ENCODE measurements around the gene PANX3.

Gene PANX3

GRCh38 chr11:124622531-124623451, 11.6 kb downstream of the PANX3 start, which contains the start of gene TBRG1:
Gene TBRG1, plus strand, starts transcription at chr11:124622864. Its CDS starts 220 bp downstream, at chr11:124623084.
- peak; percentile 74 for DNase-seq

- DNase-seq: no peak
Observed at GRCh38 chr11:124623861-124624525, 12.8 kb downstream of the PANX3 start.

GRCh38 chr11:124625504-124626168, 14.4 kb downstream of the PANX3 start:
- no peak for DNase-seq

- no peak for DNase-seq
Observed at GRCh38 chr11:124627546-124627945, 16.3 kb downstream of the PANX3 start.

- no peak for DNase-seq
Observed at GRCh38 chr11:124629961-124630360, 18.7 kb downstream of the PANX3 start.

- no peak for DNase-seq
Observed at GRCh38 chr11:124633355-124633754, 22.1 kb downstream of the PANX3 start.

- DNase-seq: no peak
Observed at GRCh38 chr11:124635932-124636331, 24.7 kb downstream of the PANX3 start.

- no peak for DNase-seq
Observed at GRCh38 chr11:124638500-124638899, 27.3 kb downstream of the PANX3 start.

- DNase-seq: no peak
Observed at GRCh38 chr11:124639186-124639585, 28.0 kb downstream of the PANX3 start.

GRCh38 chr11:124640666-124641065, 29.4 kb downstream of the PANX3 start:
- no peak for DNase-seq

- no peak for DNase-seq
Observed at GRCh38 chr11:124642628-124643027, 31.4 kb downstream of the PANX3 start.

GRCh38 chr11:124643042-124643604, 31.9 kb downstream of the PANX3 start:
- no peak for DNase-seq

- DNase-seq: no peak
Observed at GRCh38 chr11:124643605-124644425, 32.6 kb downstream of the PANX3 start.

- DNase-seq: peak; percentile 13
Observed at GRCh38 chr11:124644426-124645280, 33.4 kb downstream of the PANX3 start.

GRCh38 chr11:124646148-124646547, 34.9 kb downstream of the PANX3 start:
- DNase-seq: no peak

GRCh38 chr11:124648610-124649009, 37.4 kb downstream of the PANX3 start:
- no peak for DNase-seq

- DNase-seq: no peak
Observed at GRCh38 chr11:124656774-124657630, 45.8 kb downstream of the PANX3 start.

- DNase-seq: no peak
Observed at GRCh38 chr11:124657904-124658303, 46.7 kb downstream of the PANX3 start.

- DNase-seq: no peak
Observed at GRCh38 chr11:124658501-124658900, 47.3 kb downstream of the PANX3 start.

- no peak for DNase-seq
Observed at GRCh38 chr11:124658986-124659385, 47.8 kb downstream of the PANX3 start.
